OCI-LY3 (cell line): ENCODE measurements around the gene DLG1.

Experiments used
- H2AFZ ChIP-seq: fragments of 200-600, 300-600 bp; shearing (Covaris generic); 2 replicates; pipeline ENCODE4 v1.6.0; 2014; ENCODE audit warnings: antibody characterized with exemption, low read depth, low read length
- H3K27ac ChIP-seq: fragments of 200-600, 300-600 bp; sonication (generic); 2 replicates; pipeline ENCODE4 v1.5.1; 2014; ENCODE audit warnings: mild to moderate bottlenecking, low read length, moderate library complexity, mixed read lengths
- H3K27me3 ChIP-seq: fragments of 200-600, 300-600 bp; sonication (generic); 2 replicates; pipeline ENCODE4 v1.6.1; 2014; ENCODE audit warnings: low read depth, low read length, mixed read lengths
- H3K36me3 ChIP-seq: fragments of 200-600, 300-600 bp; sonication (generic); replicated peaks from 2 replicates; pipeline ENCODE3; 2014; ENCODE audit warnings: low read depth, low read length, mixed read lengths
- H3K4me1 ChIP-seq: fragments of 300-600, 200-600 bp; sonication (generic); 2 replicates; pipeline ENCODE4 v1.6.1; 2014; ENCODE audit warnings: low read length, mixed read lengths
- H3K4me2 ChIP-seq: fragments of 200-600, 300-600 bp; sonication (generic); 2 replicates; pipeline ENCODE4 v1.6.1; 2014; ENCODE audit warnings: low read length, mixed read lengths
- H3K4me3 ChIP-seq: fragments of 300-600, 200-600 bp; sonication (generic); 2 replicates; pipeline ENCODE4 v1.5.1; 2014; ENCODE audit warnings: antibody characterized with exemption, mild to moderate bottlenecking, low read length, moderate library complexity
- H3K79me2 ChIP-seq: fragments of 300-600, 200-600 bp; shearing (Covaris generic); 2 replicates; pipeline ENCODE4 v1.6.1; 2014; ENCODE audit warnings: mild to moderate bottlenecking, low read length, mixed read lengths
- H3K9ac ChIP-seq: fragments of 300-600, 200-600 bp; shearing (Covaris generic); 2 replicates; pipeline ENCODE4 v1.6.0; 2014; ENCODE audit warnings: mild to moderate bottlenecking, low read length, moderate library complexity
- H3K9me3 ChIP-seq: fragments of 200-600, 300-600 bp; shearing (Covaris generic); 2 replicates; pipeline ENCODE4 v1.6.1; 2014; ENCODE audit warnings: low read length, mixed read lengths; ENCODE audit not compliant: insufficient read depth
- H4K20me1 ChIP-seq: fragments of 200-600, 300-600 bp; sonication (generic); 2 replicates; pipeline ENCODE4 v1.6.1; 2016; ENCODE audit warnings: low read length, mixed read lengths; ENCODE audit not compliant: insufficient read depth
- CTCF ChIP-seq: fragments of 200-600, 300-600 bp; sonication (generic); IDR thresholded peaks from 2 replicates; pipeline ENCODE4 v1.5.1; 2014; ENCODE audit warnings: antibody characterized with exemption, low read length, low read depth
- EZH2phosphoT487 ChIP-seq: fragments of 200-600 bp; shearing (Covaris generic); IDR thresholded peaks from 2 replicates; pipeline ENCODE4 v1.6.1; 2018; ENCODE audit warnings: antibody characterized with exemption, mixed run types, low read depth

DLG1 gene

GRCh38 chr3:197137751-197138150, 160.7 kb downstream of the DLG1 start:
- Histone ChIP-seq H3K4me3 (no peak overlapping the region), H3K27ac (no peak overlapping the region), H3K9me3 (peaks cover 12% of the 10 kb centered on the region; the same call in 1 of the 2 replicates), H3K9ac (no peak overlapping the region), H3K27me3 (no peaks in the 10 kb centered on the region), H3K4me2 (no peak overlapping the region), H4K20me1 (no peaks in the 10 kb centered on the region), H3K4me1 (no peaks in the 10 kb centered on the region), H3K36me3 (peaks cover 44% of the 10 kb centered on the region), H2AFZ (no peak overlapping the region), H3K79me2 (no peaks in the 10 kb centered on the region)
- no peak for TF ChIP-seq EZH2phosphoT487
- no peak for TF ChIP-seq CTCF

DNA sequence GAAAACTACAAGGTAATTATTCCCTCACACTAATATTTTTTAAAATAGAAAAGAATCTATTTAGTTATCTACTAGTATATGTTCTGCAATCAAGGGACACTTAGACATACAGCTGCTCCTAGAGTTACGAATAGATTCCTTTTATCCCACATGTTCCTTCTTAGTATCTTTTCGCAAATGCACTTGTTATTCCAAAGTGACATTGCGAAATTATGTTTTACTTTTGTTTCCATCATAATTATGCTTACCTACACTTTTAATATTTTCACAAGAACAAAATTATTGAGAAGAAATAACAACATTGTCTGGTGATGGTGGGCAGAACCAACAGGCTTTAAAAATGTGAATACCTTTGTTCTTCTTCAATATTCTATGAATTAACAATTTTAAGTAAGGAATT, 161.7 kb downstream of the DLG1 start:
- H3K27ac ChIP-seq, result no peak overlapping the region
- H3K9ac ChIP-seq, result no peak overlapping the region
- TF ChIP-seq CTCF, result no peak
- no peak for TF ChIP-seq EZH2phosphoT487
- H3K36me3 ChIP-seq, result peaks cover 44% of the 10 kb centered on the region
- no peak overlapping the region for H2AFZ ChIP-seq
- peaks cover 12% of the 10 kb centered on the region; the same call in 1 of the 2 replicates for H3K9me3 ChIP-seq
- H3K79me2 ChIP-seq, result no peaks in the 10 kb centered on the region
- no peaks in the 10 kb centered on the region for H4K20me1 ChIP-seq
- H3K4me1 ChIP-seq, result no peaks in the 10 kb centered on the region
- no peaks in the 10 kb centered on the region for H3K27me3 ChIP-seq
- H3K4me2 ChIP-seq, result no peak overlapping the region
- H3K4me3 ChIP-seq, result no peak overlapping the region

GRCh38 chr3:197135212-197135611, 163.2 kb downstream of the DLG1 start:
- TF ChIP-seq CTCF (no peak), EZH2phosphoT487 (no peak)
- Histone ChIP-seq H3K4me3 (no peak overlapping the region), H2AFZ (no peak overlapping the region), H3K79me2 (no peaks in the 10 kb centered on the region), H3K27me3 (no peaks in the 10 kb centered on the region), H3K4me1 (no peaks in the 10 kb centered on the region), H3K36me3 (peaks cover 44% of the 10 kb centered on the region), H3K4me2 (no peak overlapping the region), H3K9me3 (peaks cover 12% of the 10 kb centered on the region; the same call in 1 of the 2 replicates), H3K27ac (no peak overlapping the region), H4K20me1 (no peaks in the 10 kb centered on the region), H3K9ac (no peak overlapping the region)

GRCh38 chr3:197132916-197133530, 165.4 kb downstream of the DLG1 start:
- H3K9me3 ChIP-seq, result peaks cover 12% of the 10 kb centered on the region; the same call in 1 of the 2 replicates
- H3K4me2 ChIP-seq, result no peak overlapping the region
- H3K4me1 ChIP-seq, result no peaks in the 10 kb centered on the region
- TF ChIP-seq EZH2phosphoT487 (no peak), CTCF (no peak)
- H3K27me3 ChIP-seq, result no peaks in the 10 kb centered on the region
- H4K20me1 ChIP-seq, result no peaks in the 10 kb centered on the region
- peaks cover 47% of the 10 kb centered on the region for H3K36me3 ChIP-seq
- no peak overlapping the region for H3K9ac ChIP-seq
- H3K4me3 ChIP-seq, result no peak overlapping the region
- H3K27ac ChIP-seq, result no peak overlapping the region
- H3K79me2 ChIP-seq, result no peaks in the 10 kb centered on the region
- no peak overlapping the region for H2AFZ ChIP-seq
